ENCODE results near the gene LRGUK.
"Not testable (repeated sequence)": the region's sequence is repeated elsewhere in the genome, so short reads cannot be mapped to it uniquely, and the experiment has no call there.

Gene LRGUK

GRCh38 chr7:134231296-134231695 is 104.2 kb downstream of the LRGUK start:
- H3K27ac Mint-ChIP-seq, H3K4me3 Mint-ChIP-seq, H3K4me1 Mint-ChIP-seq, ATAC-seq: not testable (repeated sequence)
- Mint-ChIP-seq H3K36me3 (peaks cover 10% of the 10 kb centered on the region), H3K27me3 (peaks cover 26% of the 10 kb centered on the region), H3K9me3 (peaks cover 13% of the 10 kb centered on the region)

GRCh38 chr7:134234216-134234615 is 107.1 kb downstream of the LRGUK start:
- H3K9me3 Mint-ChIP-seq, result peaks cover 9% of the 10 kb centered on the region
- H3K4me3 Mint-ChIP-seq, result no peak overlapping the region
- H3K27me3 Mint-ChIP-seq, result peaks cover 29% of the 10 kb centered on the region
- H3K4me1 Mint-ChIP-seq, result no peaks in the 10 kb centered on the region
- H3K27ac Mint-ChIP-seq, result no peak overlapping the region
- peaks cover 11% of the 10 kb centered on the region for H3K36me3 Mint-ChIP-seq
- no peak for ATAC-seq

GRCh38 chr7:134245253-134245652 is 118.1 kb downstream of the LRGUK start:
- ATAC-seq, result peak; percentile 58
- H3K36me3 Mint-ChIP-seq, result no peaks in the 10 kb centered on the region
- peaks cover 3% of the 10 kb centered on the region for H3K9me3 Mint-ChIP-seq
- no peak overlapping the region for H3K27ac Mint-ChIP-seq
- no peak overlapping the region for H3K4me3 Mint-ChIP-seq
- H3K4me1 Mint-ChIP-seq, result peaks cover 14% of the 10 kb centered on the region
- H3K27me3 Mint-ChIP-seq, result no peaks in the 10 kb centered on the region

- Mint-ChIP-seq H3K9me3 (no peaks in the 10 kb centered on the region), H3K4me1 (peaks cover 14% of the 10 kb centered on the region), H3K27me3 (no peaks in the 10 kb centered on the region), H3K36me3 (no peaks in the 10 kb centered on the region), H3K4me3 (no peak overlapping the region), H3K27ac (no peak overlapping the region)
- no peak for ATAC-seq
Measured at GRCh38 chr7:134246347-134246746, 119.2 kb downstream of the LRGUK start.

- Mint-ChIP-seq H3K9me3 (no peaks in the 10 kb centered on the region), H3K4me1 (peaks cover 14% of the 10 kb centered on the region), H3K36me3 (no peaks in the 10 kb centered on the region), H3K4me3 (no peak overlapping the region), H3K27ac (no peak overlapping the region), H3K27me3 (no peaks in the 10 kb centered on the region)
- no peak for ATAC-seq
Measured at GRCh38 chr7:134246761-134247160, 119.6 kb downstream of the LRGUK start.

- Mint-ChIP-seq H3K27me3 (no peaks in the 10 kb centered on the region), H3K36me3 (no peaks in the 10 kb centered on the region), H3K27ac (no peak overlapping the region), H3K9me3 (no peaks in the 10 kb centered on the region), H3K4me1 (peaks cover 14% of the 10 kb centered on the region), H3K4me3 (no peak overlapping the region)
- ATAC-seq, result no peak
Measured at GRCh38 chr7:134248196-134248595, 121.1 kb downstream of the LRGUK start.

GRCh38 chr7:134254311-134254710 is 127.2 kb downstream of the LRGUK start:
- ATAC-seq, result no peak
- Mint-ChIP-seq H3K4me1 (no peaks in the 10 kb centered on the region), H3K36me3 (no peaks in the 10 kb centered on the region), H3K27me3 (no peaks in the 10 kb centered on the region), H3K4me3 (no peak overlapping the region), H3K27ac (no peak overlapping the region), H3K9me3 (peaks cover 3% of the 10 kb centered on the region)

- peaks cover 3% of the 10 kb centered on the region for H3K9me3 Mint-ChIP-seq
- H3K36me3 Mint-ChIP-seq, result no peaks in the 10 kb centered on the region
- H3K27ac Mint-ChIP-seq, result no peak overlapping the region
- no peaks in the 10 kb centered on the region for H3K27me3 Mint-ChIP-seq
- no peak for ATAC-seq
- H3K4me3 Mint-ChIP-seq, result no peak overlapping the region
- no peaks in the 10 kb centered on the region for H3K4me1 Mint-ChIP-seq
Measured at GRCh38 chr7:134255814-134256213, 128.7 kb downstream of the LRGUK start.

GRCh38 chr7:134262322-134262721 is 135.2 kb downstream of the LRGUK start:
- ATAC-seq, result no peak
- no peak overlapping the region for H3K27ac Mint-ChIP-seq
- no peaks in the 10 kb centered on the region for H3K27me3 Mint-ChIP-seq
- H3K9me3 Mint-ChIP-seq, result peaks cover 13% of the 10 kb centered on the region
- H3K36me3 Mint-ChIP-seq, result peaks cover 10% of the 10 kb centered on the region
- H3K4me3 Mint-ChIP-seq, result no peak overlapping the region
- no peaks in the 10 kb centered on the region for H3K4me1 Mint-ChIP-seq

GRCh38 chr7:134276951-134277350 is 149.8 kb downstream of the LRGUK start:
- peaks cover 39% of the 10 kb centered on the region for H3K27me3 Mint-ChIP-seq

GRCh38 chr7:134278502-134279153 is 151.5 kb downstream of the LRGUK start:
- no peak overlapping the region for H3K27ac Mint-ChIP-seq
- no peaks in the 10 kb centered on the region for H3K4me1 Mint-ChIP-seq
- no peak for ATAC-seq
- H3K4me3 Mint-ChIP-seq, result no peak overlapping the region
- H3K36me3 Mint-ChIP-seq, result no peaks in the 10 kb centered on the region
- no peaks in the 10 kb centered on the region for H3K9me3 Mint-ChIP-seq
- H3K27me3 Mint-ChIP-seq, result peaks cover 35% of the 10 kb centered on the region

More at GRCh38 chr7:134276951-134277350, 149.8 kb downstream of the LRGUK start:
- no peak for ATAC-seq
- H3K27ac Mint-ChIP-seq, result no peak overlapping the region
- no peaks in the 10 kb centered on the region for H3K4me1 Mint-ChIP-seq
- H3K9me3 Mint-ChIP-seq, result peaks cover under 1% of the 10 kb centered on the region
- no peaks in the 10 kb centered on the region for H3K36me3 Mint-ChIP-seq
- H3K4me3 Mint-ChIP-seq, result no peak overlapping the region

- Mint-ChIP-seq H3K36me3 (no peaks in the 10 kb centered on the region), H3K27ac (no peak overlapping the region), H3K9me3 (no peaks in the 10 kb centered on the region), H3K4me1 (no peaks in the 10 kb centered on the region), H3K4me3 (no peak overlapping the region), H3K27me3 (peaks cover 35% of the 10 kb centered on the region)
- no peak for ATAC-seq
Measured at GRCh38 chr7:134279336-134279735, 152.2 kb downstream of the LRGUK start.

GRCh38 chr7:134279898-134280297 is 152.8 kb downstream of the LRGUK start:
- no peaks in the 10 kb centered on the region for H3K4me1 Mint-ChIP-seq
- no peaks in the 10 kb centered on the region for H3K36me3 Mint-ChIP-seq
- peaks cover 32% of the 10 kb centered on the region for H3K27me3 Mint-ChIP-seq
- no peak overlapping the region for H3K27ac Mint-ChIP-seq
- ATAC-seq, result no peak
- H3K9me3 Mint-ChIP-seq, result no peaks in the 10 kb centered on the region
- no peak overlapping the region for H3K4me3 Mint-ChIP-seq

GRCh38 chr7:134280508-134280907 is 153.4 kb downstream of the LRGUK start:
- H3K27ac Mint-ChIP-seq, result no peak overlapping the region
- no peaks in the 10 kb centered on the region for H3K9me3 Mint-ChIP-seq
- ATAC-seq, result no peak
- H3K27me3 Mint-ChIP-seq, result peaks cover 26% of the 10 kb centered on the region
- no peaks in the 10 kb centered on the region for H3K4me1 Mint-ChIP-seq
- no peaks in the 10 kb centered on the region for H3K36me3 Mint-ChIP-seq
- H3K4me3 Mint-ChIP-seq, result no peak overlapping the region

GRCh38 chr7:134284011-134284410 is 156.9 kb downstream of the LRGUK start:
- no peaks in the 10 kb centered on the region for H3K36me3 Mint-ChIP-seq
- H3K4me1 Mint-ChIP-seq, result no peaks in the 10 kb centered on the region
- H3K27ac Mint-ChIP-seq, result no peak overlapping the region
- ATAC-seq, result no peak
- H3K27me3 Mint-ChIP-seq, result peaks cover 18% of the 10 kb centered on the region
- H3K9me3 Mint-ChIP-seq, result no peaks in the 10 kb centered on the region
- no peak overlapping the region for H3K4me3 Mint-ChIP-seq

- Mint-ChIP-seq H3K36me3 (no peaks in the 10 kb centered on the region), H3K27ac (no peak overlapping the region), H3K4me3 (no peak overlapping the region), H3K9me3 (no peaks in the 10 kb centered on the region), H3K27me3 (peaks cover 9% of the 10 kb centered on the region), H3K4me1 (no peaks in the 10 kb centered on the region)
- ATAC-seq, result no peak
Measured at GRCh38 chr7:134284952-134285351, 157.8 kb downstream of the LRGUK start.

All from stimulated activated memory B cell treated with anti-CD40 and anti-IgM and Interleukin-4, amounts not matched to agents 10 μg/mL and 1 μg/mL and 100 μg/mL, for 72 hours (primary cell).